ENCODE measurements around the gene DOK3.

GRCh38 chr5:177507596-177508220 is 1.9 kb downstream of the DOK3 start:
- TF ChIP-seq CTCF (IDR thresholded peaks at IDR 0.05 in 2 of 3, conservative IDR thresholded peaks at IDR 0.05 in 1 of 3; ENCODE audit: borderline replicate concordance in 1 of 3, insufficient read depth in 1 of 3, low read depth in 2 of 3, low read length in 2 of 3) (no peak; a peak in 1 of 6 replicates), SP1 (IDR thresholded peaks at IDR 0.05; ENCODE audit: low read depth) (no peak), EZH2phosphoT487 (IDR thresholded peaks at IDR 0.05; ENCODE audit: borderline replicate concordance) (no peak), EZH2 (IDR thresholded peaks at IDR 0.05) (no peak), POLR2A (IDR thresholded peaks at IDR 0.05; ENCODE audit: borderline replicate concordance, extremely low read depth, insufficient read depth, insufficient read length) (no peak), CEBPB (IDR thresholded peaks at IDR 0.05; ENCODE audit: low read depth) (no peak), POLR2AphosphoS5 (IDR thresholded peaks at IDR 0.05; ENCODE audit: low read depth, low read length) (no peak), MAX (IDR thresholded peaks at IDR 0.05) (no peak), SIN3A (IDR thresholded peaks at IDR 0.05; ENCODE audit: low read depth) (no peak), EGR1 (IDR thresholded peaks at IDR 0.05; ENCODE audit: low read depth) (no peak)
- TF ChIP-seq, protein P1, sequence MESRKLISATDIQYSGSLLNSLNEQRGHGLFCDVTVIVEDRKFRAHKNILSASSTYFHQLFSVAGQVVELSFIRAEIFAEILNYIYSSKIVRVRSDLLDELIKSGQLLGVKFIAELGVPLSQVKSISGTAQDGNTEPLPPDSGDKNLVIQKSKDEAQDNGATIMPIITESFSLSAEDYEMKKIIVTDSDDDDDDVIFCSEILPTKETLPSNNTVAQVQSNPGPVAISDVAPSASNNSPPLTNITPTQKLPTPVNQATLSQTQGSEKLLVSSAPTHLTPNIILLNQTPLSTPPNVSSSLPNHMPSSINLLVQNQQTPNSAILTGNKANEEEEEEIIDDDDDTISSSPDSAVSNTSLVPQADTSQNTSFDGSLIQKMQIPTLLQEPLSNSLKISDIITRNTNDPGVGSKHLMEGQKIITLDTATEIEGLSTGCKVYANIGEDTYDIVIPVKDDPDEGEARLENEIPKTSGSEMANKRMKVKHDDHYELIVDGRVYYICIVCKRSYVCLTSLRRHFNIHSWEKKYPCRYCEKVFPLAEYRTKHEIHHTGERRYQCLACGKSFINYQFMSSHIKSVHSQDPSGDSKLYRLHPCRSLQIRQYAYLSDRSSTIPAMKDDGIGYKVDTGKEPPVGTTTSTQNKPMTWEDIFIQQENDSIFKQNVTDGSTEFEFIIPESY (IDR thresholded peaks at IDR 0.05; ENCODE audit: extremely low read depth, insufficient replicate concordance, low read length), result no peak
- TF ChIP-seq, protein P2, sequence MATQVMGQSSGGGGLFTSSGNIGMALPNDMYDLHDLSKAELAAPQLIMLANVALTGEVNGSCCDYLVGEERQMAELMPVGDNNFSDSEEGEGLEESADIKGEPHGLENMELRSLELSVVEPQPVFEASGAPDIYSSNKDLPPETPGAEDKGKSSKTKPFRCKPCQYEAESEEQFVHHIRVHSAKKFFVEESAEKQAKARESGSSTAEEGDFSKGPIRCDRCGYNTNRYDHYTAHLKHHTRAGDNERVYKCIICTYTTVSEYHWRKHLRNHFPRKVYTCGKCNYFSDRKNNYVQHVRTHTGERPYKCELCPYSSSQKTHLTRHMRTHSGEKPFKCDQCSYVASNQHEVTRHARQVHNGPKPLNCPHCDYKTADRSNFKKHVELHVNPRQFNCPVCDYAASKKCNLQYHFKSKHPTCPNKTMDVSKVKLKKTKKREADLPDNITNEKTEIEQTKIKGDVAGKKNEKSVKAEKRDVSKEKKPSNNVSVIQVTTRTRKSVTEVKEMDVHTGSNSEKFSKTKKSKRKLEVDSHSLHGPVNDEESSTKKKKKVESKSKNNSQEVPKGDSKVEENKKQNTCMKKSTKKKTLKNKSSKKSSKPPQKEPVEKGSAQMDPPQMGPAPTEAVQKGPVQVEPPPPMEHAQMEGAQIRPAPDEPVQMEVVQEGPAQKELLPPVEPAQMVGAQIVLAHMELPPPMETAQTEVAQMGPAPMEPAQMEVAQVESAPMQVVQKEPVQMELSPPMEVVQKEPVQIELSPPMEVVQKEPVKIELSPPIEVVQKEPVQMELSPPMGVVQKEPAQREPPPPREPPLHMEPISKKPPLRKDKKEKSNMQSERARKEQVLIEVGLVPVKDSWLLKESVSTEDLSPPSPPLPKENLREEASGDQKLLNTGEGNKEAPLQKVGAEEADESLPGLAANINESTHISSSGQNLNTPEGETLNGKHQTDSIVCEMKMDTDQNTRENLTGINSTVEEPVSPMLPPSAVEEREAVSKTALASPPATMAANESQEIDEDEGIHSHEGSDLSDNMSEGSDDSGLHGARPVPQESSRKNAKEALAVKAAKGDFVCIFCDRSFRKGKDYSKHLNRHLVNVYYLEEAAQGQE (IDR thresholded peaks at IDR 0.05; ENCODE audit: low read depth), result no peak
